K562 (cell line): ENCODE measurements around the gene NDOR1. TPM values are rescaled to one million over a fixed set of nuclear protein-coding genes. Genes with fewer than 3 reads are reported as not detected.

Experiments used
- CBFA2T3 ChIP-seq: fragments of 450-650 bp; IDR thresholded peaks from 2 replicates; pipeline ENCODE4 v1.6.1; 2017
- GTF2E2 ChIP-seq: fragments of 200-800 bp; sonication (Bioruptor generic); IDR thresholded peaks from 2 replicates; pipeline ENCODE4 v1.6.1; 2016; ENCODE audit warnings: missing genetic modification characterization, missing compliant biosample characterization
- IRF2 ChIP-seq: sonication (generic); formaldehyde crosslinking; IDR thresholded peaks from 2 replicates; pipeline ENCODE4 v1.8.1; 2022; ENCODE audit warnings: mild to moderate bottlenecking, missing genetic modification reagents
- MTA2 ChIP-seq: fragments of 450-650 bp; IDR thresholded peaks from 2 replicates; pipeline ENCODE4 v1.6.1; 2016; ENCODE audit warnings: low read depth
- NR4A1 ChIP-seq, 2 experiments: fragments of 250-450 bp in 1 of 2; fragments of 450-650 bp in 1 of 2; sonication (Bioruptor Pico) in 1 of 2; IDR thresholded peaks; 2 replicates each; pipeline versions ENCODE4 v1.4.0 to v1.6.1; 2016 to 2020; ENCODE audit warnings: mild to moderate bottlenecking in 2 of 2, missing compliant biosample characterization in 1 of 2, missing genetic modification characterization in 1 of 2, moderate library complexity in 1 of 2
- PHF8 ChIP-seq: fragments of 200-600 bp; sonication (generic); IDR thresholded peaks from 2 replicates; pipeline ENCODE4 v1.6.1; 2012; ENCODE audit warnings: mixed run types, mild to moderate bottlenecking, inconsistent platforms, low read length, moderate library complexity, borderline replicate concordance
- PRPF4 ChIP-seq: fragments of 200-400 bp; formaldehyde crosslinking; IDR thresholded peaks from one replicate; pipeline ENCODE4 v1.6.1; 2017; ENCODE audit warnings: low read length, low read depth, mild to moderate bottlenecking; ENCODE audit not compliant: insufficient read depth, poor library complexity, severe bottlenecking
- RFX1 ChIP-seq: fragments of 450-650 bp; IDR thresholded peaks from 2 replicates; pipeline ENCODE4 v1.6.1; 2016; ENCODE audit warnings: mild to moderate bottlenecking, moderate library complexity
- SIX5 ChIP-seq, 2 experiments: IDR thresholded peaks; 2 replicates each; pipeline ENCODE4 v1.6.1; 2011; ENCODE audit warnings: low read length in 2 of 2, borderline replicate concordance in 1 of 2, low read depth in 1 of 2, mild to moderate bottlenecking in 1 of 2, moderate library complexity in 1 of 2; ENCODE audit not compliant: insufficient read depth in 1 of 2
- SMARCB1 ChIP-seq: IDR thresholded peaks from 2 replicates; pipeline ENCODE4 v1.6.1; 2011; ENCODE audit warnings: improper control_type of control experiment, low read depth; ENCODE audit not compliant: insufficient read length
- UBTF ChIP-seq, 2 experiments: IDR thresholded peaks; 2 replicates each; pipeline ENCODE4 v1.6.1; 2012; ENCODE audit warnings: improper control_type of control experiment in 2 of 2, low read depth in 2 of 2, low read length in 2 of 2, borderline replicate concordance in 1 of 2
- ZBTB17 ChIP-seq: fragments of 450-650 bp; formaldehyde crosslinking; IDR thresholded peaks from 2 replicates; pipeline ENCODE4 v1.4.0; 2020; ENCODE audit warnings: mild to moderate bottlenecking
- ZC3H11A ChIP-seq: IDR thresholded peaks from 2 replicates; pipeline ENCODE4 v1.6.1; 2012; ENCODE audit warnings: low read depth, low read length, improper control_type of control experiment
- ZNF217 ChIP-seq: sonication (generic); formaldehyde crosslinking; IDR thresholded peaks from 2 replicates; pipeline ENCODE4 v1.8.0; 2022; ENCODE audit warnings: mild to moderate bottlenecking, missing genetic modification reagents
- polyA plus RNA-seq, 8 experiments: library from polyadenylated mRNA; depleted of rRNA in 4 of 8; stranded (reverse) in 5 of 8; unstranded in 3 of 8; fragments of >200 nt; fragmentation: Nextera tagmentation in 2 of 8; fragmentation: Illumina TruSeq in 1 of 8; extraction: Ambion mirVana in 2 of 8; extraction: Trizol in 1 of 8; gene quantifications; 2 replicates each; pipeline versions ENCODE4 v1.2.1 to v1.2.3, GENCODE V29; 2011 to 2014; ENCODE audit warnings: inconsistent platforms in 1 of 8, missing spikeins in 1 of 8
- total RNA-seq, 7 experiments: library from RNA; depleted of rRNA in 6 of 7; stranded (reverse); fragments of >200 nt in 6 of 7; fragmentation: Illumina TruSeq in 2 of 7; extraction: Trizol in 2 of 7; gene quantifications; 2 replicates each; pipeline versions ENCODE4 v1.2.1 to v1.2.3, GENCODE V29; 2011 to 2021; ENCODE audit warnings: low replicate concordance in 1 of 7
- TF ChIP-seq, protein P1 (sequence below), 2 experiments: fragments of 450-650 bp in 1 of 2; sonication (generic) in 1 of 2; formaldehyde crosslinking in 1 of 2; IDR thresholded peaks in 1 of 2; conservative IDR thresholded peaks in 1 of 2; 2 replicates each; pipeline versions ENCODE4 v1.6.1 to v1.8.1; 2016 to 2023; ENCODE audit warnings: mild to moderate bottlenecking in 2 of 2, moderate library complexity in 2 of 2, inconsistent platforms in 1 of 2, missing genetic modification reagents in 1 of 2
- TF ChIP-seq, protein P2 (sequence below): sonication (generic); formaldehyde crosslinking; IDR thresholded peaks from 2 replicates; pipeline ENCODE4 v1.8.0; 2022; ENCODE audit warnings: mild to moderate bottlenecking, low read depth, missing genetic modification reagents
- TF ChIP-seq, protein P3 (sequence below): fragments of 450-650 bp; formaldehyde crosslinking; IDR thresholded peaks from 2 replicates; pipeline ENCODE4 v1.4.0; 2020; ENCODE audit warnings: mild to moderate bottlenecking, moderate library complexity

Gene NDOR1
- total and polyA plus RNA-seq, 9 of the 15 experiments (the other 6 are each of a cell fraction or from before 2014, with no cell fraction given) = 0.06 to 36.9 (median 6.9) TPM

GRCh38 chr9:137176302-137177182 lies 29.0 kb upstream of the NDOR1 start (continued):
- no peak for TF ChIP-seq ZC3H11A
- TF ChIP-seq IRF2 (CRISPR knock-in tag) = no peak
- no peak for TF ChIP-seq ZBTB17 (CRISPR knock-in tag)
- TF ChIP-seq PRPF4 = no peak
- TF ChIP-seq ZNF217 (CRISPR knock-in tag) = no peak
- peak in 1 of 2 experiments; percentile 54; a peak in 1 of 4 replicates for TF ChIP-seq UBTF (IDR thresholded peaks at IDR 0.05; ENCODE audit: borderline replicate concordance in 1 of 2, low read depth in 2 of 2, low read length in 2 of 2)
- TF ChIP-seq PHF8 = no peak
- TF ChIP-seq, protein P1, sequence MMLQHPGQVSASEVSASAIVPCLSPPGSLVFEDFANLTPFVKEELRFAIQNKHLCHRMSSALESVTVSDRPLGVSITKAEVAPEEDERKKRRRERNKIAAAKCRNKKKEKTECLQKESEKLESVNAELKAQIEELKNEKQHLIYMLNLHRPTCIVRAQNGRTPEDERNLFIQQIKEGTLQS (IDR thresholded peaks at IDR 0.05) = no peak
- TF ChIP-seq, protein P1 (CRISPR knock-in tag; conservative IDR thresholded peaks at IDR 0.05) = no peak
- no peak for TF ChIP-seq MTA2
- TF ChIP-seq, protein P2, sequence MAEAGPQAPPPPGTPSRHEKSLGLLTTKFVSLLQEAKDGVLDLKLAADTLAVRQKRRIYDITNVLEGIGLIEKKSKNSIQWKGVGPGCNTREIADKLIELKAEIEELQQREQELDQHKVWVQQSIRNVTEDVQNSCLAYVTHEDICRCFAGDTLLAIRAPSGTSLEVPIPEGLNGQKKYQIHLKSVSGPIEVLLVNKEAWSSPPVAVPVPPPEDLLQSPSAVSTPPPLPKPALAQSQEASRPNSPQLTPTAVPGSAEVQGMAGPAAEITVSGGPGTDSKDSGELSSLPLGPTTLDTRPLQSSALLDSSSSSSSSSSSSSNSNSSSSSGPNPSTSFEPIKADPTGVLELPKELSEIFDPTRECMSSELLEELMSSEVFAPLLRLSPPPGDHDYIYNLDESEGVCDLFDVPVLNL (CRISPR knock-in tag) = no peak
- TF ChIP-seq CBFA2T3 = no peak
- TF ChIP-seq, protein P3, sequence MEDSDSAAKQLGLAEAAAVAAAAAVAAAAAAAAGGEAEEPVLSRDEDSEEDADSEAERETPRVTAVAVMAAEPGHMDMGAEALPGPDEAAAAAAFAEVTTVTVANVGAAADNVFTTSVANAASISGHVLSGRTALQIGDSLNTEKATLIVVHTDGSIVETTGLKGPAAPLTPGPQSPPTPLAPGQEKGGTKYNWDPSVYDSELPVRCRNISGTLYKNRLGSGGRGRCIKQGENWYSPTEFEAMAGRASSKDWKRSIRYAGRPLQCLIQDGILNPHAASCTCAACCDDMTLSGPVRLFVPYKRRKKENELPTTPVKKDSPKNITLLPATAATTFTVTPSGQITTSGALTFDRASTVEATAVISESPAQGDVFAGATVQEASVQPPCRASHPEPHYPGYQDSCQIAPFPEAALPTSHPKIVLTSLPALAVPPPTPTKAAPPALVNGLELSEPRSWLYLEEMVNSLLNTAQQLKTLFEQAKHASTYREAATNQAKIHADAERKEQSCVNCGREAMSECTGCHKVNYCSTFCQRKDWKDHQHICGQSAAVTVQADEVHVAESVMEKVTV (CRISPR knock-in tag) = 0 out of 2 replicates have a peak, but pooled peaks have one; percentile 16
- TF ChIP-seq SMARCB1 = no peak
- TF ChIP-seq RFX1 = no peak
- no peak for TF ChIP-seq SIX5 (IDR thresholded peaks at IDR 0.05; ENCODE audit: borderline replicate concordance in 1 of 2, insufficient read depth in 1 of 2, low read depth in 1 of 2, low read length in 2 of 2)
- TF ChIP-seq NR4A1 (CRISPR knock-in tag; IDR thresholded peaks at IDR 0.05) = no peak
- TF ChIP-seq NR4A1 (tag; IDR thresholded peaks at IDR 0.05) = no peak
- no peak for TF ChIP-seq GTF2E2 (tag)
